K562 (cell line): ENCODE data around the gene TRIM31. TPM values are rescaled to one million over a fixed set of nuclear protein-coding genes. Genes with fewer than 3 reads are reported as not detected.

ENCODE experiments used
- EZH2 ChIP-seq: IDR thresholded peaks from 2 replicates; pipeline ENCODE4 v1.6.1; 2012; ENCODE audit warnings: low read depth, mild to moderate bottlenecking, inconsistent platforms, low read length, borderline replicate concordance
- FOXK2 ChIP-seq, 2 experiments: fragments of 450-650 bp; IDR thresholded peaks in 1 of 2; conservative IDR thresholded peaks in 1 of 2; 2 replicates each; pipeline ENCODE4 v1.6.1; 2016; ENCODE audit warnings: low read depth in 2 of 2, mild to moderate bottlenecking in 1 of 2
- IFI16 ChIP-seq: fragments of 250-450 bp; sonication (Bioruptor Pico); IDR thresholded peaks from 2 replicates; pipeline ENCODE4 v2.1.2; 2022; ENCODE audit warnings: mild to moderate bottlenecking, inconsistent platforms
- KDM4B ChIP-seq, 2 experiments: fragments of 450-650 bp in 1 of 2; sonication (generic) in 1 of 2; IDR thresholded peaks; 2 replicates each; pipeline ENCODE4 v1.6.1; 2016 to 2017; ENCODE audit warnings: borderline replicate concordance in 2 of 2, antibody characterized with exemption in 1 of 2, low read depth in 1 of 2, mild to moderate bottlenecking in 1 of 2
- MAZ ChIP-seq, 2 experiments: fragments of 450-650 bp in 1 of 2; sonication (generic) in 1 of 2; formaldehyde crosslinking; IDR thresholded peaks in 1 of 2; conservative IDR thresholded peaks in 1 of 2; 2 replicates each; pipeline versions ENCODE4 v1.4.0 to v1.5.0; 2020; ENCODE audit warnings: mild to moderate bottlenecking in 1 of 2, missing genetic modification reagents in 1 of 2
- NFXL1 ChIP-seq: fragments of 450-650 bp; formaldehyde crosslinking; IDR thresholded peaks from 2 replicates; pipeline ENCODE4 v1.4.0; 2021; ENCODE audit warnings: mild to moderate bottlenecking
- OTX1 ChIP-seq: fragments of 450-650 bp; formaldehyde crosslinking; IDR thresholded peaks from 2 replicates; pipeline ENCODE4 v1.4.0; 2022; ENCODE audit warnings: mild to moderate bottlenecking
- PPARD ChIP-seq: fragments of 250-450 bp; sonication (Bioruptor Pico); IDR thresholded peaks from 2 replicates; pipeline ENCODE4 v1.8.0; 2022; ENCODE audit warnings: inconsistent platforms, mild to moderate bottlenecking, moderate library complexity
- TCF3 ChIP-seq: sonication (generic); formaldehyde crosslinking; IDR thresholded peaks from 2 replicates; pipeline ENCODE4 v1.4.0; 2020; ENCODE audit warnings: mild to moderate bottlenecking, missing genetic modification reagents
- TOE1 ChIP-seq, 2 experiments: fragments of 450-650 bp in 1 of 2; sonication (generic) in 1 of 2; formaldehyde crosslinking in 1 of 2; IDR thresholded peaks; 2 replicates each; pipeline versions ENCODE4 v1.7.1 to v1.8.0; 2016 to 2022; ENCODE audit warnings: borderline replicate concordance in 2 of 2, mild to moderate bottlenecking in 2 of 2, antibody characterized with exemption in 1 of 2, inconsistent platforms in 1 of 2, low read depth in 1 of 2, missing genetic modification reagents in 1 of 2, moderate library complexity in 1 of 2
- ZBTB7A ChIP-seq: IDR thresholded peaks from 2 replicates; pipeline ENCODE4 v1.6.1; 2011; ENCODE audit warnings: low read depth, mild to moderate bottlenecking, low read length, moderate library complexity, borderline replicate concordance; ENCODE audit not compliant: control insufficient read depth
- ZNF232 ChIP-seq: sonication (generic); formaldehyde crosslinking; IDR thresholded peaks from 2 replicates; pipeline ENCODE4 v1.8.0; 2022; ENCODE audit warnings: mild to moderate bottlenecking, missing genetic modification reagents
- ZNF316 ChIP-seq: fragments of 450-650 bp; IDR thresholded peaks from 2 replicates; pipeline ENCODE4 v1.6.1; 2016
- ZNF766 ChIP-seq: fragments of 200-800 bp; sonication (Bioruptor generic); conservative IDR thresholded peaks from 2 replicates; pipeline ENCODE4 v1.6.1; 2016; ENCODE audit warnings: missing genetic modification characterization, missing compliant biosample characterization
- ZSCAN32 ChIP-seq: fragments of 450-650 bp; formaldehyde crosslinking; IDR thresholded peaks from 2 replicates; pipeline ENCODE4 v1.4.0; 2020; ENCODE audit warnings: mild to moderate bottlenecking, moderate library complexity
- polyA plus RNA-seq, 8 experiments: library from polyadenylated mRNA; depleted of rRNA in 4 of 8; stranded (reverse) in 5 of 8; unstranded in 3 of 8; fragments of >200 nt; fragmentation: Nextera tagmentation in 2 of 8; fragmentation: Illumina TruSeq in 1 of 8; extraction: Ambion mirVana in 2 of 8; extraction: Trizol in 1 of 8; gene quantifications; 2 replicates each; pipeline versions ENCODE4 v1.2.1 to v1.2.3, GENCODE V29; 2011 to 2014; ENCODE audit warnings: inconsistent platforms in 1 of 8, missing spikeins in 1 of 8
- total RNA-seq, 7 experiments: library from RNA; depleted of rRNA in 6 of 7; stranded (reverse); fragments of >200 nt in 6 of 7; fragmentation: Illumina TruSeq in 2 of 7; extraction: Trizol in 2 of 7; gene quantifications; 2 replicates each; pipeline versions ENCODE4 v1.2.1 to v1.2.3, GENCODE V29; 2011 to 2021; ENCODE audit warnings: low replicate concordance in 1 of 7
- TF ChIP-seq, protein P1 (sequence below): sonication (generic); formaldehyde crosslinking; IDR thresholded peaks from 2 replicates; pipeline ENCODE4 v1.8.0; 2023; ENCODE audit warnings: mild to moderate bottlenecking, missing genetic modification reagents
- TF ChIP-seq, protein P2 (sequence below): fragments of 250-450 bp; sonication (Bioruptor Pico); IDR thresholded peaks from 2 replicates; pipeline ENCODE4 v1.5.1; 2021; ENCODE audit warnings: mild to moderate bottlenecking

The TRIM31 gene
- total and polyA plus RNA-seq, 9 of the 15 experiments (the other 6 are each of a cell fraction or from before 2014, with no cell fraction given), result not detected

DNA sequence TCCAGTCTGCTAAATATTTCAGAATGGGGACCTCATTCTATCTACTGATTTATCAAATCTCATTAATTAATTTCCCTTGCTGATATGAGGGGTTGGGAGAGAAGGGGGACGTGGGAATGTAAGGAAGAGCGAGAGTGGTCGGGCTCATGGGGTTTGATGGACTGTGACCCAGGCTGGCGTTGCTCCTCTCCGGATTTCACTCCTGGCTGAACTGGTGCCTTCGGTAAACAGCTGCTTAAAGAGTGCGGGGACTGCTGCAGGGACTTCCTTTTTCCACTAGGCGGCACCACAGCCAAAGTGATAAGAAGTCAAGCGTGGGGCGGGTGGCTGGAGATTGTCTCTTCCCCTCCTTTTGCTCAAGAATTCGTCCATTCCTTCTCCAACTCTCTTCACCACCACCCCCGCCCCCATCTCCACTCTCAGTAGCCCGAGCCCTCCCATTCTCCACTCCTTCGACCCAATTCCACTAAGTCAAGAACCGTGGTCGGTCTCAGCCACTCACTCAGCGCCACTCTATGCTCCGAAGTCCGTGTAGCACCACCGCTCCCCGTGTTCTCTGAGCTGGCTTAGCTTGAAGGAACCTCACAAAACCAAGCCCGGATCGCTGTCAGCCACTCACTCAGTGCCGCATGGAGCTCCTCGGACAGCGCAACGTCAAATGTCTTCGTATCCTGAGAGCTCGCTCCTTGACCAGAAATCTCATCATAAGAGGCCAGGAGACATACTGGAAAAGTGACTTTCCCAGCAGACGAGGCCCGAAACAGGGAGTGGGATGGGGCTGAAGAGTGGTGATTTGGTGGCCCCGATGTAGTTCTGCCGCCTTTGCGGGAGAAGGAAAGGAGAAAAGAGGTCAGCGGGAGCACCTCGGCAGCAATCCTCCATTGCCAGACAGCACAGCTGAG lies 9.7 kb downstream of the TRIM31 start (continued):
- TF ChIP-seq, protein P1, sequence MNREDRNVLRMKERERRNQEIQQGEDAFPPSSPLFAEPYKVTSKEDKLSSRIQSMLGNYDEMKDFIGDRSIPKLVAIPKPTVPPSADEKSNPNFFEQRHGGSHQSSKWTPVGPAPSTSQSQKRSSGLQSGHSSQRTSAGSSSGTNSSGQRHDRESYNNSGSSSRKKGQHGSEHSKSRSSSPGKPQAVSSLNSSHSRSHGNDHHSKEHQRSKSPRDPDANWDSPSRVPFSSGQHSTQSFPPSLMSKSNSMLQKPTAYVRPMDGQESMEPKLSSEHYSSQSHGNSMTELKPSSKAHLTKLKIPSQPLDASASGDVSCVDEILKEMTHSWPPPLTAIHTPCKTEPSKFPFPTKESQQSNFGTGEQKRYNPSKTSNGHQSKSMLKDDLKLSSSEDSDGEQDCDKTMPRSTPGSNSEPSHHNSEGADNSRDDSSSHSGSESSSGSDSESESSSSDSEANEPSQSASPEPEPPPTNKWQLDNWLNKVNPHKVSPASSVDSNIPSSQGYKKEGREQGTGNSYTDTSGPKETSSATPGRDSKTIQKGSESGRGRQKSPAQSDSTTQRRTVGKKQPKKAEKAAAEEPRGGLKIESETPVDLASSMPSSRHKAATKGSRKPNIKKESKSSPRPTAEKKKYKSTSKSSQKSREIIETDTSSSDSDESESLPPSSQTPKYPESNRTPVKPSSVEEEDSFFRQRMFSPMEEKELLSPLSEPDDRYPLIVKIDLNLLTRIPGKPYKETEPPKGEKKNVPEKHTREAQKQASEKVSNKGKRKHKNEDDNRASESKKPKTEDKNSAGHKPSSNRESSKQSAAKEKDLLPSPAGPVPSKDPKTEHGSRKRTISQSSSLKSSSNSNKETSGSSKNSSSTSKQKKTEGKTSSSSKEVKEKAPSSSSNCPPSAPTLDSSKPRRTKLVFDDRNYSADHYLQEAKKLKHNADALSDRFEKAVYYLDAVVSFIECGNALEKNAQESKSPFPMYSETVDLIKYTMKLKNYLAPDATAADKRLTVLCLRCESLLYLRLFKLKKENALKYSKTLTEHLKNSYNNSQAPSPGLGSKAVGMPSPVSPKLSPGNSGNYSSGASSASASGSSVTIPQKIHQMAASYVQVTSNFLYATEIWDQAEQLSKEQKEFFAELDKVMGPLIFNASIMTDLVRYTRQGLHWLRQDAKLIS, result no peak
- TF ChIP-seq MAZ (CRISPR knock-in tag; conservative IDR thresholded peaks at IDR 0.05 in 1 of 2, IDR thresholded peaks at IDR 0.05 in 1 of 2) (peak; percentile 52 to 94), ZSCAN32 (CRISPR knock-in tag) (no peak), EZH2 (no peak), KDM4B (IDR thresholded peaks at IDR 0.05; ENCODE audit: borderline replicate concordance in 2 of 2, low read depth in 1 of 2) (0 out of 4 replicates have a peak, but pooled peaks of 1 of the 2 experiments have one; percentile 54), FOXK2 (conservative IDR thresholded peaks at IDR 0.05 in 1 of 2, IDR thresholded peaks at IDR 0.05 in 1 of 2; ENCODE audit: low read depth in 2 of 2) (peak; percentile 90 to 91), IFI16 (CRISPR knock-in tag) (no peak), ZNF232 (CRISPR knock-in tag) (no peak), ZNF766 (no peak), TOE1 (IDR thresholded peaks at IDR 0.05; ENCODE audit: borderline replicate concordance) (peak; percentile 32; the same call in 1 of the 2 replicates), TOE1 (CRISPR knock-in tag; IDR thresholded peaks at IDR 0.05; ENCODE audit: borderline replicate concordance, low read depth) (no peak), TCF3 (CRISPR knock-in tag) (no peak), NFXL1 (CRISPR knock-in tag) (no peak), ZNF316 (no peak), OTX1 (CRISPR knock-in tag) (peak; percentile 32; the same call in 1 of the 2 replicates), PPARD (CRISPR knock-in tag) (no peak), ZBTB7A (no peak)
- TF ChIP-seq, protein P2, sequence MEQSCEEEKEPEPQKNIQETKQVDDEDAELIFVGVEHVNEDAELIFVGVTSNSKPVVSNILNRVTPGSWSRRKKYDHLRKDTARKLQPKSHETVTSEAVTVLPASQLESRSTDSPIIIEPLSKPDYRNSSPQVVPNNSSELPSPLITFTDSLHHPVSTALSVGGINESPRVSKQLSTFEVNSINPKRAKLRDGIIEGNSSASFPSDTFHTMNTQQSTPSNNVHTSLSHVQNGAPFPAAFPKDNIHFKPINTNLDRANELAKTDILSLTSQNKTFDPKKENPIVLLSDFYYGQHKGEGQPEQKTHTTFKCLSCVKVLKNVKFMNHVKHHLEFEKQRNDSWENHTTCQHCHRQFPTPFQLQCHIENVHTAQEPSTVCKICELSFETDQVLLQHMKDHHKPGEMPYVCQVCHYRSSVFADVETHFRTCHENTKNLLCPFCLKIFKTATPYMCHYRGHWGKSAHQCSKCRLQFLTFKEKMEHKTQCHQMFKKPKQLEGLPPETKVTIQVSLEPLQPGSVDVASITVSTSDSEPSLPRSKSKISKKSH (CRISPR knock-in tag), result no peak
